ENCODE data around the gene TMEM255B. TPM values are rescaled to one million over a fixed set of nuclear protein-coding genes. Genes with fewer than 3 reads are reported as not detected.
"Not testable (repeated sequence)": the region's sequence is repeated elsewhere in the genome, so short reads cannot be mapped to it uniquely, and the experiment has no call there.

The TMEM255B gene
- total RNA-seq, 1 donor from 2014 or later = 13.8 TPM

DNA sequence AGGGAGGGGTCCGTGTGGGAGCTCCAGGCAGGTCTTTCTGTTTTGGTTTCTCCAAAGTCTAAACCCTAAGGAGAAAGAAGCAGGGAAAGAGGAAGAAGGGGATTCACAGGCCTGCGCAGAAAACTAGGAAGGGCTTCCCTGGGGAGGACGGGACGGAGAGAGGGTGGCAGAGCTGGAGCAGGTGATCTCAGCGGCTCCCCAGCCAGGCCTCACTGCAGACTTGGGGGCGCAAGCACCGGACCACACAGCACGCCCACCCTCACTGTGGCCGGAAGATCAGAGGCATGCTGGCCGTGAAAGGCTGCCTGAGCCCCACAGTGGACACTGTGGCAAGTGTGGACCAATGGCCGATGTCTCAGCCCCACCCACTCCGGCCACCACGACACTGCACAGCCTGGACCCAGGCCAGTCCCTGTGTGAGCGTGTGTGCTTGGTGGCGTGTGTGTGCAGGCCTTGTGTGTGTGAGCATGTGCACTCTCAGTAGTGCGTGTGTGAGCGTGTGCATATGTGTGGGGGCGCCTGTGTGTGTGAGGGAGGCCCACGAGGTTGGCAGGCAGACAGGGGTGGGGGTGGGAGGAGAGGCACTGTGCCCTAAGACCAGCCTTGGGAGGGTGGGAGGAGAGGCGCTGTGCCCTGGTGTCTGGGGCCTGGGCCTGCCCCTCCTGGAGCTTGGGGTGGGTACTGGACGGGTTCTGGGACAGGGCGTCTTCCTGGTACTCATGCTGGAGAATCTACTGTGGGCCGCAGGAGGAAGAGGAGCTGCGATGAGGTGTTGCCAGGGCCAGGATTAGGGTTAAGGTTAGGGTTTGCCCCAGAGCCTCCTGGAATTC, 15.4 kb upstream of the TMEM255B start:
- Mint-ChIP-seq H3K9me3 (ENCODE audit: unreplicated experiment) (peaks cover 8% of the 10 kb centered on the region), H3K27me3 (ENCODE audit: unreplicated experiment) (peaks cover 10% of the 10 kb centered on the region), H3K4me1 (ENCODE audit: low read depth, unreplicated experiment) (peaks cover 17% of the 10 kb centered on the region), H3K4me3 (ENCODE audit: unreplicated experiment) (no peak overlapping the region), H3K36me3 (ENCODE audit: unreplicated experiment) (no peaks in the 10 kb centered on the region), H3K27ac (ENCODE audit: unreplicated experiment) (no peak overlapping the region)
- TF ChIP-seq CTCF (IDR thresholded peaks at IDR 0.05; ENCODE audit: partially characterized antibody, unreplicated experiment) = no peak
- DNase-seq = no peak

DNA sequence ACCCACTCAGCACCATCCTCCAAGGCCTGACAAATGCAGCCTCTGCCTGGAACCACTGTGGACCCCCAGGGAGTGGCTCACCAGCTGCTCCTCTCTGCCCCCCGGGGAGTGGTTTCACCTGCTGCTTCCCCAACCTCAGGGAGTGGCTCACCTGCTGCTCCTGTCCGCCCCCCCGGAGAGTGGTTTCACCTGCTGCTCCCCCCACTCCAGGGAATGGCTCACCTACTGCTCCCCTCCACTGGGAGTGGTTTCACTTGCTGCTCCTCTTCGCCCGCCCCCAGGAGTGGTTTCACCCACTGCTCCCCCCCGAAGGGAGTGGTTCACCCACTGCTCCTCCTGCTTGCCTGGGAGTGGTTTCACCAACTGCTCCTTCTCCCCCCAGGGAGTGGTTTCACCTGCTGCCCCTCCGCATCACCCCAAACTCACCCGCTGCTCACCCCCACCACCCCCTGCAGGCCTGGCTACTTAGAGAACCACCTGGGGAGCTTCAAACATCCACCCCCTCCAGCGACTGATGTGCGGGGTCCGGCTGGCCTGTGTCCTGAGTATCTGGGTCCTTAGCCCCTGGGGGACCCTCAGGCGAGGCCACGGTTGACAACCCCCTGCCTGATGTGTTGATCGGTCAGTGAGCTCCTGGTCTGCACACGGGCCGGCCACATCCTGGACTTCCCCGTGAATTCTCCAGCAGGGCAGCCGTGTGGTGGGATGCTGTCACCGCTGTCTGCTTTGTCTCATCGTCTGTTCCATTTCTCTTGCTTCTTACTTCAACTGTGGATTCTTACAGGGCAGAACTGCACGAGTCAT, 14.6 kb upstream of the TMEM255B start:
- H3K27ac Mint-ChIP-seq (ENCODE audit: unreplicated experiment) = peak overlapping the region; percentile 13
- peaks cover 10% of the 10 kb centered on the region for H3K27me3 Mint-ChIP-seq (ENCODE audit: unreplicated experiment)
- no peaks in the 10 kb centered on the region for H3K36me3 Mint-ChIP-seq (ENCODE audit: unreplicated experiment)
- H3K4me1 Mint-ChIP-seq (ENCODE audit: low read depth, unreplicated experiment) = peaks cover 17% of the 10 kb centered on the region
- H3K4me3 Mint-ChIP-seq (ENCODE audit: unreplicated experiment) = peak overlapping the region; percentile 18
- peaks cover 8% of the 10 kb centered on the region for H3K9me3 Mint-ChIP-seq (ENCODE audit: unreplicated experiment)
- DNase-seq = no peak
- no peak for TF ChIP-seq CTCF (IDR thresholded peaks at IDR 0.05; ENCODE audit: partially characterized antibody, unreplicated experiment)

GRCh38 chr13:113745059-113745458, 14.0 kb upstream of the TMEM255B start:
- H3K27me3 Mint-ChIP-seq (ENCODE audit: unreplicated experiment) = peaks cover 10% of the 10 kb centered on the region
- no peaks in the 10 kb centered on the region for H3K36me3 Mint-ChIP-seq (ENCODE audit: unreplicated experiment)
- DNase-seq = no peak
- H3K4me1 Mint-ChIP-seq (ENCODE audit: low read depth, unreplicated experiment) = peaks cover 15% of the 10 kb centered on the region
- peaks cover 8% of the 10 kb centered on the region for H3K9me3 Mint-ChIP-seq (ENCODE audit: unreplicated experiment)
- H3K4me3 Mint-ChIP-seq (ENCODE audit: unreplicated experiment) = peak overlapping the region; percentile 18
- TF ChIP-seq CTCF (IDR thresholded peaks at IDR 0.05; ENCODE audit: partially characterized antibody, unreplicated experiment) = no peak
- peak overlapping the region; percentile 13 for H3K27ac Mint-ChIP-seq (ENCODE audit: unreplicated experiment)

GRCh38 chr13:113745500-113746142, 13.4 kb upstream of the TMEM255B start:
- not testable (repeated sequence) for H3K36me3 Mint-ChIP-seq (ENCODE audit: unreplicated experiment); DNase-seq; H3K4me3 Mint-ChIP-seq (ENCODE audit: unreplicated experiment); H3K9me3 Mint-ChIP-seq (ENCODE audit: unreplicated experiment); H3K27ac Mint-ChIP-seq (ENCODE audit: unreplicated experiment)
- peaks cover 14% of the 10 kb centered on the region for H3K4me1 Mint-ChIP-seq (ENCODE audit: low read depth, unreplicated experiment)
- peaks cover 10% of the 10 kb centered on the region for H3K27me3 Mint-ChIP-seq (ENCODE audit: unreplicated experiment)

DNA sequence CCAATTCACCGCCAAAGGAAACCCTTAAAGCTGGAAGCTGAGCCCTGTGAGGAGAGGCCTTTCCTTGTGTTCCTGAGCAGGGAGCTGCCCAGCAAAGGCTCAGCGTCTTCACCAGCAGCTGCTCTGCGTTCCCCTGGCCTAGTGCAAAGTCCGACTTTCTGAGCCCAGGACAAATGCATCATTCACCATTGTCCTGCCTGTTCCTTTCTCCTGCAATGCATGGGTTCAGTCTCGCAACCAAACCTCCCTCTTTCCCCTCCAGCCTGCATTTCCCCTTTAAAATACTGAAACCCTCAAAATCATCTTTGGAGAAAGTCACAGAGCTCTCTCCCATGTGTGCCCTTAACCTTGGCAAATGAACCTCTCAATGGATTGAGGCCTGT, 12.9 kb upstream of the TMEM255B start:
- H3K4me1 Mint-ChIP-seq (ENCODE audit: low read depth, unreplicated experiment) = peaks cover 14% of the 10 kb centered on the region
- no peak overlapping the region for H3K4me3 Mint-ChIP-seq (ENCODE audit: unreplicated experiment)
- peaks cover 10% of the 10 kb centered on the region for H3K9me3 Mint-ChIP-seq (ENCODE audit: unreplicated experiment)
- H3K27me3 Mint-ChIP-seq (ENCODE audit: unreplicated experiment) = peaks cover 13% of the 10 kb centered on the region
- no peak for DNase-seq
- H3K27ac Mint-ChIP-seq (ENCODE audit: unreplicated experiment) = peak overlapping the region; percentile 74
- TF ChIP-seq CTCF (IDR thresholded peaks at IDR 0.05; ENCODE audit: partially characterized antibody, unreplicated experiment) = no peak
- H3K36me3 Mint-ChIP-seq (ENCODE audit: unreplicated experiment) = no peaks in the 10 kb centered on the region

Data from glutamatergic neuron (in vitro differentiated cells).